Neural cell (in vitro differentiated cells): Measurements from ENCODE around the gene SDC1. TPM values are rescaled to one million over a fixed set of nuclear protein-coding genes. Genes with fewer than 3 reads are reported as not detected.
"Not testable (repeated sequence)": the region's sequence is repeated elsewhere in the genome, so short reads cannot be mapped to it uniquely, and the experiment has no call there.

Source experiments
- H2AFZ ChIP-seq: fragments of 200-600, 300-800 bp; sonication (generic), shearing (Covaris generic); 2 replicates; pipeline ENCODE4 v1.6.0; 2014; ENCODE audit warnings: low read depth, mild to moderate bottlenecking, antibody characterized with exemption, low read length, moderate library complexity
- H3F3A ChIP-seq: fragments of 200-600 bp; shearing (Covaris generic); 2 replicates; pipeline ENCODE4 v1.6.1; 2016; ENCODE audit warnings: mild to moderate bottlenecking, moderate library complexity, mixed read lengths, antibody characterized with exemption, low read length; ENCODE audit not compliant: insufficient read depth, poor library complexity, severe bottlenecking
- H3K27ac ChIP-seq: fragments of 200-600, 300-800 bp; sonication (generic), shearing (Covaris generic); 2 replicates; pipeline ENCODE4 v1.5.1; 2014; ENCODE audit warnings: mild to moderate bottlenecking, low read length, moderate library complexity
- H3K27me3 ChIP-seq: fragments of 300-800, 200-600 bp; sonication (generic), shearing (Covaris generic); 2 replicates; pipeline ENCODE4 v1.6.0; 2014; ENCODE audit warnings: mild to moderate bottlenecking, low read depth, low read length, moderate library complexity; ENCODE audit not compliant: insufficient read depth
- H3K36me3 ChIP-seq: fragments of 300-800, 200-600 bp; sonication (generic), shearing (Covaris generic); 2 replicates; pipeline ENCODE4 v1.5.1; 2014; ENCODE audit warnings: mild to moderate bottlenecking, antibody characterized with exemption, low read length, moderate library complexity; ENCODE audit not compliant: insufficient read depth
- H3K4me2 ChIP-seq: fragments of 300-800, 200-600 bp; sonication (generic), shearing (Covaris generic); 2 replicates; pipeline ENCODE4 v1.6.0; 2014; ENCODE audit warnings: mild to moderate bottlenecking, low read length
- H3K4me3 ChIP-seq: fragments of 300-800, 200-600 bp; sonication (generic), shearing (Covaris generic); 2 replicates; pipeline ENCODE4 v1.5.1; 2014; ENCODE audit warnings: mild to moderate bottlenecking, low read length, moderate library complexity
- H3K79me2 ChIP-seq: fragments of 200-600 bp; shearing (Covaris generic); replicated peaks from 2 replicates; pipeline ENCODE4 v1.6.0; 2014; ENCODE audit warnings: mild to moderate bottlenecking, low read length, moderate library complexity; ENCODE audit not compliant: insufficient read depth
- H3K9ac ChIP-seq: fragments of 300-800, 200-600 bp; sonication (generic), shearing (Covaris generic); 2 replicates; pipeline ENCODE4 v1.6.1; 2016; ENCODE audit warnings: mild to moderate bottlenecking, low read length, mixed read lengths
- H3K9me2 ChIP-seq: fragments of 200-600 bp; shearing (Covaris generic); 2 replicates; pipeline ENCODE4 v1.6.1; 2016; ENCODE audit warnings: mild to moderate bottlenecking, low read length, mixed read lengths; ENCODE audit not compliant: insufficient read depth
- H3K9me3 ChIP-seq: fragments of 200-600, 300-800 bp; sonication (generic), shearing (Covaris generic); 2 replicates; pipeline ENCODE4 v1.6.1; 2016; ENCODE audit warnings: mild to moderate bottlenecking, mixed run types, low read length, moderate library complexity, mixed read lengths
- H4K20me1 ChIP-seq: fragments of 200-600 bp; shearing (Covaris generic); 2 replicates; pipeline ENCODE4 v1.6.1; 2016; ENCODE audit warnings: mild to moderate bottlenecking, mixed run types; ENCODE audit not compliant: insufficient read depth
- CTCF ChIP-seq: fragments of 450-650 bp; IDR thresholded peaks from 2 replicates; pipeline ENCODE4 v1.5.1; 2014; ENCODE audit warnings: antibody characterized with exemption, mild to moderate bottlenecking, moderate library complexity; ENCODE audit not compliant: poor library complexity, severe bottlenecking
- EP300 ChIP-seq: fragments of 450-650 bp; conservative IDR thresholded peaks from 2 replicates; pipeline ENCODE4 v1.6.1; 2014; ENCODE audit warnings: antibody characterized with exemption, mild to moderate bottlenecking, moderate library complexity; ENCODE audit not compliant: poor library complexity, severe bottlenecking
- EZH2 ChIP-seq: fragments of 200-600, 300-800 bp; shearing (Covaris generic), sonication (generic); IDR thresholded peaks from 2 replicates; pipeline ENCODE4 v1.6.1; 2014; ENCODE audit warnings: antibody characterized with exemption, low read length, borderline replicate concordance, mild to moderate bottlenecking; ENCODE audit not compliant: insufficient read depth, poor library complexity, severe bottlenecking
- MXI1 ChIP-seq: fragments of 450-650 bp; conservative IDR thresholded peaks from 2 replicates; pipeline ENCODE4 v1.6.1; 2014; ENCODE audit warnings: antibody characterized with exemption, mild to moderate bottlenecking; ENCODE audit not compliant: poor library complexity, severe bottlenecking
- POLR2AphosphoS5 ChIP-seq: IDR thresholded peaks from 2 replicates; pipeline ENCODE4 v1.6.1; 2012
- RAD21 ChIP-seq: fragments of 450-650 bp; conservative IDR thresholded peaks from 2 replicates; pipeline ENCODE4 v1.6.1; 2014; ENCODE audit warnings: antibody characterized with exemption, mild to moderate bottlenecking, moderate library complexity
- REST ChIP-seq: IDR thresholded peaks from 2 replicates; pipeline ENCODE4 v1.6.1; 2012; ENCODE audit warnings: borderline replicate concordance
- SMC3 ChIP-seq: fragments of 450-650 bp; conservative IDR thresholded peaks from 2 replicates; pipeline ENCODE4 v1.6.1; 2014; ENCODE audit warnings: antibody characterized with exemption, mild to moderate bottlenecking, moderate library complexity; ENCODE audit not compliant: poor library complexity
- TAF1 ChIP-seq: IDR thresholded peaks from 2 replicates; pipeline ENCODE4 v1.6.1; 2012; ENCODE audit warnings: low read depth
- polyA plus RNA-seq: library from polyadenylated mRNA; depleted of rRNA; stranded (reverse); fragments of >200 nt; gene quantifications from 2 replicates; pipeline ENCODE4 v1.2.3, GENCODE V29; 2014

The SDC1 gene
- polyA plus RNA-seq, 1 donor from 2014 or later: 14.9 TPM

GRCh38 chr2:20196053-20196656 lies 28.8 kb downstream of the SDC1 start:
- no peaks in the 10 kb centered on the region for H3K79me2 ChIP-seq
- no peak overlapping the region for H3K4me2 ChIP-seq
- no peaks in the 10 kb centered on the region for H3K9me3 ChIP-seq
- H2AFZ ChIP-seq: no peak overlapping the region
- H3K27ac ChIP-seq: no peak overlapping the region
- H3K36me3 ChIP-seq: no peaks in the 10 kb centered on the region
- no peak for TF ChIP-seq CTCF
- no peak for TF ChIP-seq MXI1
- H3K9me2 ChIP-seq: no peaks in the 10 kb centered on the region
- no peaks in the 10 kb centered on the region for H4K20me1 ChIP-seq
- H3K9ac ChIP-seq: no peak overlapping the region
- H3F3A ChIP-seq: no peaks in the 10 kb centered on the region
- H3K4me3 ChIP-seq: no peak overlapping the region
- H3K27me3 ChIP-seq: no peaks in the 10 kb centered on the region

- Histone ChIP-seq H3K79me2 (no peaks in the 10 kb centered on the region), H3K9ac (no peak overlapping the region), H3K27ac (no peak overlapping the region), H3K9me3 (no peaks in the 10 kb centered on the region), H3K9me2 (no peaks in the 10 kb centered on the region), H3F3A (no peaks in the 10 kb centered on the region), H4K20me1 (no peaks in the 10 kb centered on the region), H2AFZ (no peak overlapping the region), H3K4me3 (no peak overlapping the region), H3K27me3 (no peaks in the 10 kb centered on the region), H3K4me2 (no peak overlapping the region), H3K36me3 (no peaks in the 10 kb centered on the region)
- no peak for TF ChIP-seq EP300
- no peak for TF ChIP-seq TAF1
- no peak for TF ChIP-seq RAD21
- no peak for TF ChIP-seq SMC3
- no peak for TF ChIP-seq EZH2
- no peak for TF ChIP-seq REST
- no peak for TF ChIP-seq MXI1
- TF ChIP-seq POLR2AphosphoS5: no peak
- TF ChIP-seq CTCF: no peak
Observed at GRCh38 chr2:20195431-20196033, 29.4 kb downstream of the SDC1 start.

GRCh38 chr2:20195016-20195411 lies 29.9 kb downstream of the SDC1 start:
- not testable (repeated sequence) for H4K20me1 ChIP-seq, H3K27me3 ChIP-seq, H3F3A ChIP-seq, H3K27ac ChIP-seq, H3K9me2 ChIP-seq, H3K9ac ChIP-seq, H2AFZ ChIP-seq, H3K36me3 ChIP-seq, H3K9me3 ChIP-seq, H3K4me3 ChIP-seq, H3K4me2 ChIP-seq, H3K79me2 ChIP-seq
